ENCODE measurements around the gene EFHC2.

The EFHC2 gene

GRCh38 chrX:44173219-44173618, 170.3 kb downstream of the EFHC2 start:
- in situ Hi-C loops (cut with MboI; ENCODE audit: low pct_unique_long_range_greater_than_20kb, low sequenced_read_pairs, unreplicated experiment): no loop called here
- TF ChIP-seq CTCF (IDR thresholded peaks at IDR 0.05; ENCODE audit: extremely low read depth, insufficient read depth, missing control alignments): no peak
- no peak for DNase-seq (ENCODE audit: low spot score)

- in situ Hi-C loops (cut with MboI; ENCODE audit: low pct_unique_long_range_greater_than_20kb, low sequenced_read_pairs, unreplicated experiment): no loop called here
- no peak for DNase-seq (ENCODE audit: low spot score)
- no peak for TF ChIP-seq CTCF (IDR thresholded peaks at IDR 0.05; ENCODE audit: extremely low read depth, insufficient read depth, missing control alignments)
These were observed 176.4 kb downstream of the EFHC2 start for GRCh38 chrX:44167116-44167515.

GRCh38 chrX:44162964-44163475, 180.5 kb downstream of the EFHC2 start:
- DNase-seq (ENCODE audit: low spot score): no peak
- TF ChIP-seq CTCF (IDR thresholded peaks at IDR 0.05; ENCODE audit: extremely low read depth, insufficient read depth, missing control alignments): no peak

GRCh38 chrX:44157858-44158257, 185.6 kb downstream of the EFHC2 start:
- no peak for DNase-seq (ENCODE audit: low spot score)
- no peak for TF ChIP-seq CTCF (IDR thresholded peaks at IDR 0.05; ENCODE audit: extremely low read depth, insufficient read depth, missing control alignments)
- in situ Hi-C loops (cut with MboI; ENCODE audit: low pct_unique_long_range_greater_than_20kb, low sequenced_read_pairs, unreplicated experiment): no loop called here

More at GRCh38 chrX:44162964-44163475, 180.5 kb downstream of the EFHC2 start:
- in situ Hi-C loops (cut with MboI; ENCODE audit: low pct_unique_long_range_greater_than_20kb, low sequenced_read_pairs, unreplicated experiment): no loop called here

- no peak for TF ChIP-seq CTCF (IDR thresholded peaks at IDR 0.05; ENCODE audit: extremely low read depth, insufficient read depth, missing control alignments)
- DNase-seq (ENCODE audit: low spot score): no peak
- in situ Hi-C loops (cut with MboI; ENCODE audit: low pct_unique_long_range_greater_than_20kb, low sequenced_read_pairs, unreplicated experiment): no loop called here
These were observed 186.2 kb downstream of the EFHC2 start for GRCh38 chrX:44157283-44157682.

GRCh38 chrX:44156726-44157125, 186.7 kb downstream of the EFHC2 start:
- in situ Hi-C loops (cut with MboI; ENCODE audit: low pct_unique_long_range_greater_than_20kb, low sequenced_read_pairs, unreplicated experiment): no loop called here

More at GRCh38 chrX:44156726-44157125, 186.7 kb downstream of the EFHC2 start:
- no peak for TF ChIP-seq CTCF (IDR thresholded peaks at IDR 0.05; ENCODE audit: extremely low read depth, insufficient read depth, missing control alignments)
- DNase-seq (ENCODE audit: low spot score): no peak
